Measurements from ENCODE around the gene CAT.

GRCh38 chr11:34459507-34460162 is 20.9 kb downstream of the CAT start:
- no peak for TF ChIP-seq EZH2 (IDR thresholded peaks at IDR 0.05; ENCODE audit: insufficient read depth, poor library complexity, severe bottlenecking)
- no peak for TF ChIP-seq EZH2phosphoT487 (IDR thresholded peaks at IDR 0.05; ENCODE audit: insufficient read depth, low read depth)

All from GM23248 (cell line).